HG03571 (cell line): ENCODE data around the gene CPPED1.
"Not testable (repeated sequence)": the region's sequence is repeated elsewhere in the genome, so short reads cannot be mapped to it uniquely, and the experiment has no call there.

Experiments used
- ATAC-seq: cut with Tn5 transposase; IDR thresholded peaks from one replicate; pipeline ENCODE4 v1.9.1; 2021; ENCODE audit not compliant: unreplicated experiment

Gene CPPED1

DNA sequence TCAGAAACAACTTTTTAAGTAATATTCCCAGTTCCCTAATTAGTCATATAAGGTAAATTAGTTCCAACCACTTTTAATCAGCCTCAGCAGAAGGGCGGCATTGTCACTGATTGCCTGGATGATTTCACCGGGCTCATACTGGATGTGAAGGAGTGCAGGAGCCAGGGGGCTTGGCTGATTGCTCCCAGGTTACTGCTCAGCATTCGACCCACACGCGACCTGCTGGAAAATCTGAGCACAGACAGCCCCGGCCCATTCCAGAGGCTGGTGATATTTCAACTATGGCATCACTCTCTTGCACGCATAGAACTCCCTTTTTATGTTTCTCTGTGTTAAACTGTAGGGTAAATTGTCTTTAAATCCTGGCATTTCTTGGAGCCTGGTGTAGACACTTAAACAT lies 34.2 kb downstream of the CPPED1 start:
- no peak for ATAC-seq

DNA sequence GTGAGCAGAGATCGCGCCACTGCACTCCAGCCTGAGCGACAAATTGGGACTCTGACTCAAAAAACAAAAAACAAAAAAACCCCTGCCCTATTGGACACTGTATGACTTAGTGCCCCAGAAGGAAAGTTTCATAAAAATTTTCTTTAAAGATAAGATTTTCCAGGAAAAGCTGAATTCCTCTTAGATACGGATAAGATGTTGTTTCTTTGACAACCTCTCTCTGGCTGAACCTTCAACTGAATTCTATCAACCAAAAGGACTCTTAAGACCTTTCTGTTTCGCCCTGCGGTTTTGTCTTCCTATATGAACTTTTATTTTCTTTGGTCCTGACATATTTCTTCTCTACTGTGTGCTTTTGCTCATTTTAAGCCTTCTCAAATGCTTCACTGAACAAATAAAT lies 35.8 kb downstream of the CPPED1 start:
- ATAC-seq: no peak

DNA sequence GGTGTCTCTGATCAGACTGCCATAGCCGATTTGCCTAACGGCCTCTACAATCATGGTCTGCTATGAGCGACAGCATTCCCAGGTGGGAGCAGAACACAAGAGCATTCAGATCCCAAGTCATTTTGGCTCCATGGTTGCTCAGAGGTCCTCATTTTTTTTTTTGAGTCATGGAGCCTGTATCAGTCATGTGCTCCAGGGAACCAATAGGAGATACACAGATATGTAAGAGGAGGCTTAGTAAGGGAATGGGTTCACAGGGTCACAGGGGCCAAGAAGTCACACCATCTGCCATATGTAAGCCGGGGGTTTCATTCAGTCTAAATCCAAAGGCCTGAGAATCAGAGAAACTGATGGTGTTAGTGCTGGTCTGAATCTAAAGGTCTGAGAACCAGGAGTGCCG lies 36.8 kb downstream of the CPPED1 start:
- no peak for ATAC-seq

DNA sequence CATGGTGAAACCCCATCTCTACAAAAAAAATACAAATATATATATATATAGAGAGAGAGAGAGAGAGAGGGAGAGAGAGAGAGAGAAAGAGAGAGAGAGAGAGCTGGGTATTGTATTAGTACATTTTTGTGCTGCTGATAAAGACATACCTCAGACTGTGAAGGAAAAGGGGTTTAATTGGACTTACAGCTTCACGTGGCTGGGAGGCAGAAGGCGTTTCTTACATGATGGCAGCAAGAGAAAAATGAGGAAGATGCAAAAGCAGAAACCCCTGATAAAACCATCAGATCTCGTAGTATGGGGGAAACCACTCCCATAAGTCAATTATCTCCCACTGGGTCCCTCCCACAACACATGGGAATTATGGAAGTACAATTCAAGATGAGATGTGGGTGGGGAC lies 37.5 kb downstream of the CPPED1 start:
- not testable (repeated sequence) for ATAC-seq

DNA sequence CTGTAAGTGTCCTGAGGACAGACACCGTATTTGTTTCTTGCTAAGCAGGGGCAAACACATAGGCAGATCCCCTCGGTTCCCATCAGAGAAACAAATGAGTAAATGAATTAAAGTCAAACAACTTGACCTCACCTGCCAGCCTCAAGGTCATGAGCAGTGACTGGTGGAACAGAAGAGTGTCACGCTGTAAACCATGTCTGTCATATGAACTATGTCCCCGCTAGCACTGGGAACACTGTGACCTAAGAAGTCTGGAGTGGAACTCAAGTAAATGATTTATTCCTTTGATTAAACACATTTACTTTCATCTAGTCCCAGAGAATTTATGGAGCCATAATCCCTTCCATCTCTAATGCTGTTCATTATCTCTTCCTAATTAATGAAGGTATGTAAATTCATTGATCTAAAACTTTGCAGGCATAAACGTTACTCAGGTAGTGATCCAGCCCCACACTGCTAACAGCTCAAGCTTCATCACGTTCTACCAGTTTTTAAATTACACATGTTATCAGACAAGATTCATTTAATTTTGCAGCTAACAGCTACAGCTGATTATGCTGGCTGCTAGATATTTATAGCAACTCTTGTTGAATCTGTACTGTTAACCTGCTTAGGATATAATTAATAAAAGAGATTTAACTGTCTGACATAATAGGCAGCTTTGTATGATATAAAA lies 38.7 kb downstream of the CPPED1 start:
- ATAC-seq: no peak

DNA sequence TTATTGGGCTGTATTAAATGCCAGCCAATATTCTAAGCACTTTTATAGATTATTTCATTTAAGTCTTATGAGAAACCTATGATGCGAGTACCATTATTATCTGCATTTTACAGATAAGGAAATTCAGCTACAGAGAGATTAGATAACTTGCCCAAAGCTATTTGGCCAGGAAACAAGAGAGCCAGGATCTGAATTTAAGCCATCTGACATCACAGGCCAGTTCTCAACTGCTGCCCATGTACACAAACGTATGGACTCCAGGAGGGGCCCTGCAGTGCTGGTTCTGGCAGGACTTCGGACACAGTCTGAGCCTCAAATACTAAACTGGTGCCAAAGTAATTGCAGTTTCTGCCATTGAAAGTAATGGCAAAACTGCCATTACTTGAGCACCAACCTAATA lies 40.2 kb downstream of the CPPED1 start:
- ATAC-seq: no peak

DNA sequence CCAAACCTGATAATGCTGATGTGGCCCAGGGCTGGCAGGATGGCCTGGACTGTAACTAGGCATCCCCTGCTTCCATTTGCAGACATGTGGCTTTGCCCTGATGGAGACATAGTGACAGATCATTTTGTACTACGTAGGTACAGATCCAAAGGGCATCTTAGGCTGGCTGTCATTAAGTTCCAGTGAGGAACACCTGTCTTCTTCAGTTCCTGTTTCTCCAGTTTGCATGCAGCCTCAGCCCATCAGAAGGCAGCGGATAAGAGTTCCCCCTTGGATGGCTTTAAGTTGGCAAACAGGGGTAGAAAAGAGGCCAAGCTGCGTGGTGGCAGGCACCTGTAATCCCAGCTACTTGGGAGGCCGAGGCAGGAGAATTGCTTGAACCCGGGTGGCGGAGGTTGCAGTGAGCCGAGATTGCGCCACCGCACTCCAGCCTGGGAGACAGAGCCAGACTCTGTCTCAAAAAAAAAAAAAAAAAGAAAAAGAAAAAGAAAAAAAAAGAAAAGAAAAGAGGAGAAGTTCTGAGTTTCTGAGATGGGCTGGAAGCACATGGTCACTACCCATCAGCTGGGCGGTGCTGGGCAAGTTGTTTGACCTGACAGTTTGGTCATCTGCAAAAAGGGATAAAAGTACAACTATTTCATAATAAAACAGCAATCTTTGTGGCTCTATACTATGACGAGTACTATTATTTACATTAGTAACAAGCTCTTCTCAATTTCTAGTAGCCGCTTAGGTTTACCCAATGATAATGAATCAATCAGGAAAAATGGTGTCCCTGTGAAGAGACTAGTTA lies 42.7 kb downstream of the CPPED1 start:
- ATAC-seq: no peak

DNA sequence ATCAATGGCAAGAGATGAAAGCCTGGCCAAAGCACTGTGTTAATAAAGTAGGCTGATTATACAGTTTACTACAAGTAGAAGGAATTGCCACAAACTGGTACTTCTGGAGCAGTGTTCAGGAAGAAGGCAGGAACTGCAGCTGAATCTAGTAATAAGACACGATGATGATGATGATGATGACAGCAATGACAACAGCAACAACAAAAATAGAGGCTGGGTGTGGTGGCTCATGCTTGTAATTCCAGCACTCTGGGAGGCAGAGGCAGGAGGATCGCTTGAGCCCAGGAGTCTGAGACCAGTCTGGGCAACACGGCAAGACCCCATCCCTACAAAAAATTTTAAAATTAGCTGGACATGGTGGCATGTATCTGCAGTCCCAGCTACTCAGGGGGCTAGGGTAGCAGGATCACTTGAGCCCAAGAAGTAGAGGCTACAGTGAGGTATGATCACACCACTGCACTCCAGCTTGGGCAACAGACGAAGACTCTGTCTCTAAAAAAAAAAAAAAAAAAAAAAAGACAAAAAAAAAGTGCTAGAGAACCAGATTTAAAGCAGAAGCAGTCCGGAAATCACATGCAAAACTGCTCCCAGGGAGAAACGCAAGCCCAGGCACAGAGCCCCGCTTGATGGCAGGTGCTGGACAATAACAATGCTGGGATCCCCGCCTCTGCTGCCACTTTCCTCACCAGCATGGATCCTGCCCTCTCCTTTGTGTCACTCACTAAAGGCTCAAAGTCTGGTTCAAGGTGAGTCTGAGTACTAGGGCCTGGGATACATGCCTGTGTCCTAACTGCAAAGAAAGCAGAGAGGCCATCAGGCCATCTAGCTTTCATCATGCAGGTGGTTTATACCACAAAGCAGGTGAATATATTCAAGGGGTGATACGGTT lies 44.8 kb downstream of the CPPED1 start:
- no peak for ATAC-seq

DNA sequence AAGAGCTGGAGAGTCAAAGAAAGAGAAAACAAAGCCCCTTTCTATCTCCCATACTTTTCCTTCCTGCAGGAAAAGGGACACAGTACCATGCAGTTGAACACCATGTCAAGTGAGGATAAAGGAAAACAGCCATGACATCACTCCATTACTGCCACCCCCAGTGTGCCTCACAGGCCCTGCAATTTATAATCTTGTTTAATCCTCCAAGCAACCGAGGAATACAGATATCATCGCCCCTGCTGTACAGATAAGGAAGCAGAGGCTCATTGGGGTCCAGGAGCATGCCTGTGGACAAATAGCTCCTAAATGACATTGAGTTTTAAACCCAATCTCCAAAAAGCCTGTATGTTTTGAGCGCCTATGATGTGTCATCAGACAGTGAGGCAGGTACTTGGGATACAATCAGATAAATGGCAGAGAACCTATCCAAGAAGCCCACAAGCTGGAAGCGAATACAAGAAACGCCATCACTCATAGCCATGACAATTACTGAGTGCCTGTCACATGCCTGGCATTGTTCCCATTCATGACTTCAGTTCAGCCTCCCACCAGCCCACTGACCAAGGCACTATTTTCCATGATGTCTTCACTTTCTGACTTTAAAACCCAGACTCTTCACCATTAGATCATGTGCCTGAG lies 45.5 kb downstream of the CPPED1 start:
- ATAC-seq: no peak

DNA sequence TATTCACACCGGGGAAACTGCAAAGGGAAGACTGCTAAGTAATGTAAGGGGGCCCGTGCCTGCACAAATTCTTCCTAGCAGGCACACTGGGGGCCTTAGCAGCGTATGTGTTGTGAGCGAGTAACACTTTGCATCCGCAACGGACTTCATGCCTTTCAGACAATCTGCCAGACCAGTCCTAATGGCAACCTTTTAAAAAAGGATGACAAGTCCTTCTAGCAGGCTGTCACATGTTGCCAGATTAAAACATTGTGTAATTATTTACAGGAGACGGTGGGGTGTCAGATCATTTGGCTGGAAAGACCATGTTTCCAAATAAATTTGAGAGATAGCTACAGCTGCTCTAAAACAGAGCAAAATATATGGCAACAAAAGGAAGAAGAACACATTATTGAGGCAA lies 46.1 kb downstream of the CPPED1 start:
- ATAC-seq: no peak

DNA sequence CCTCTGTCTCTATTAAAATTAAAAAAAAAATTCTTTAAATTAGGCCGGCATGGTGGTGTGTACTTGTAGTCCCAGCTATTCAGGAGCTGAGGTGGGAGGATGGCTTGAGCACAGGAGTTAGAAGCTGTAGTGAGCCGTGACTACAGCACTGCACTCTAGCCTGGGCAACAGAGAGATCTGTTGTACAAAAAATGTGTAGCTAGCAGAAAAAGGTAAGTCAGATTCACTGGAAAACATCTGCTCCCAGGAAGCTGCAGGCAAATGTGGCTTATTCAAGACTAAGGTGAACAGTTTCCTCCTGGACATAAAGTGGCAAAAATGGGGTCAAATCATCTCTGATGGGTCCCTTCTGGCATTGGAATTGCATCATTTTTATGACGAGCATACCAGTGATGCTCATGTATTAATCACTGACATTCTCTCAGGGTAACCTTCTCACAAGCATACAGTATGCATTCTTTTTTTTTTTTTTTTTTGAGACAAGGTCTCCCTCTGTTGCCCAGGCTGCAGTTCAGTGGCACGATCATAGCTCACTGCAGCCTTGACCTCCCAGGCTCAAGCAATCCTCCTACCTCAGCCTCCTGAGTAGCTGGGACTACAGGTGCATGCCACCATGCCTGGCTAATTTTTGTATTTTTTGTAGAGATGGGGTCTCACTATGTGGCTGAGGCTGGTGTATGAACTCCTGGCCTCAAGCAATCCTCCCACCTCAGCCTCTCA lies 48.7 kb downstream of the CPPED1 start:
- ATAC-seq: no peak

DNA sequence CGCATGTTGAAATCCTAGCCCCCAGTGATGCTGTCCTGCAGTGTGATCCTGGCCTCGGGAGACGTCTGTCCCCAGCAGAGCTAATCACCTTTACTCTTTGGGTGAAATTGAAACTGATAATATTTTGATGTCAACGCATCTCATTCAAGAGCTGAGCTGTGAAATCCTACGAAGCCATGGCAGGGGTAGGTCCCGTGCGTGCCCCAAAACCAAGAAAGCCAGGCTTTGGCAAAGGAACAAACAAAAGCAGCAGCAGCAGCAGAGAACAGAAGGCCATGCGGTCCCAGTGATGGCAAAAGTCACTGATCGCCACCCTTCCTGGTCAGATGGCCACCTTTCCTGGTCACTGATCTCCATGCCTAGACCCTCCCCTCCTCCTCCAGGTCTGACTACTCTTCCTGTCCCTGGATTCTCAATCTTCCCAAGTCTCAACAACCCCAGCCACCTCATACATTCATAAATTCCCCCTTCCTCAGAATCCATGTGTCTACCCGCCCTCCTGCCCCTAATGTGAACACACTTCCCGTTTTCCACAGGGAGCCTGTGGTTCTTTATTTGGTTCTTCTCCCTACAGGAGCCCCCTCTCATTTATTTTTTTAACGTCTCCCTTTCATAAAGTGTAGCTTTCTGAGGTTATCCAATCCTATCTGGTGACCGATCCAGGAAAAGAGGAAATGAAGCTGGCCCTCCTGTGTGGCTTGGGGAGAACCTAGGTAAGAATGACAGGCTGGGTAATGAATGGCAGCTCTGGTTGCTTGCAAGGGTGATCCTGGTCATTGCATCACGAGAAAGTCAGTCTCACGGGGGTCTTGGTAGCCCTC lies 50.3 kb downstream of the CPPED1 start:
- no peak for ATAC-seq

DNA sequence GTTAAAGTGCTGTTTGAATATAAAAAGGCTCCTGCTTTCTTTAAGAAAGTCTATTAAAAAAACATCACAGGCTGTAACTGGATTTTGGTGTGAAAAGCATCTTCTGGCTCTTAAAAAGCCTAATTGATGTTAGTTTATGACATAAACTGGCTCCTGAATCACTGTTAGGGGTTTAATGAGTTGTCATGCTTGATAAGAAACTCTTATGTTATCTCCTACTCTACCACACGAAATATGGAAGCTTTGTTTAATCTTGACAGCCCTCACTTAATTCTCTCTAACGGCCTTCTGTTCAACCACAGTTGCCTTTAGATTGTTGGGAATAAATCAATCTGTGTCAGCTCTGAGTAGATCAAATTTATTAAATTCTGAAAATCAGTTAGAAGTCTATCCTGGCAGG lies 51.5 kb downstream of the CPPED1 start:
- no peak for ATAC-seq

DNA sequence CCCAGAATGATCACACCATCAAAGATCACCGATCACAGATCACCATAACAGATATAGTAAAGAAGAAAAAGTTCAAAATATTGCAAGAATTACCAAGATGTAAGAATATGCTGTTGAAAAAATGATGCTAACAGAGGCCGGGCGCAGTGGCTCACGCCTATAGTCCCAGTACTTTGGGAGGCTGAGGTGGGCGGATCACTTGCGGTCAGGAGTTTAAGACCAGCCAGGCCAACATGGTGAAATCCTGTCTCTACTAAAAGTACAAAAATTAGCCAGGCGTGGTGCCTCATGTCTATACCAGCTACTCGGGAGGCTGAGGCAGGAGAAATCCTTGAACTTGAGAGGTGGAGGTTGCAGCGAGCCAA lies 53.2 kb downstream of the CPPED1 start:
- ATAC-seq: no peak

DNA sequence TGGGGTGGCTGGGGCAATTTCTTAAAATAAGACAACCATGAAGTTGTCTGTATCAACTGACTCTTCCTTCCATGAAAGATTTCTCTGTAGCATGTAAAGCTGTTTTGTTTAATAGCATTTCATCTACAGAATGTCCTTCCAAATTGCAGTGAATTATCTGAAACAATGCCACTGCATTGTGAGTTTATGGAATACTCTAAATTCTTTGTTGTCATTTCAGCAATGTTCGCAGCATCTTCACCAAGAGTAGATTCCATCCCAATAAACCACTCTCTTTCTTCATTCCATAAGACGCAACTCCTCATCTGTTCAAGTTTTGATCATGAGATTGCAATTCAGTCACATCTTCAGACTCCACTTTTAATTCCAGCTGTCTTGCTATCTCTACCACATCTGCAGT lies 54.6 kb downstream of the CPPED1 start:
- no peak for ATAC-seq

DNA sequence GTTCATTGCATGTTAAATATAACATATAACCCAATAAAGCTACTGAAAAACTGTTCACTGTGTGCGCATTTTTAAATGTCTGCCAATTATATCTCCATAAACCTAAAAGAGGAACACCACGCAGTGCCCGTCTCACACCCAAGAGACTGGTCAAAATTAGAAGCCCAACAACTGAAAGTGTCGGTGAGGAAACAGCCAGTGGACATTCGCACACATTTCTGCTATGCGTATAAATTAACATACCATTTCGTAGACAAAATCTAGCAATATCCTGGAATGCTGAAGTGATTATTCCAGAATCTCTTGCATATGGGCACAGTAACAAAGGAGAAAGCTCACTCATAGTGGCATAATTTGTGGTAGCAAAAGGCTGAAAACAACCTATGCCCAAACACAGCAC lies 55.9 kb downstream of the CPPED1 start:
- no peak for ATAC-seq

DNA sequence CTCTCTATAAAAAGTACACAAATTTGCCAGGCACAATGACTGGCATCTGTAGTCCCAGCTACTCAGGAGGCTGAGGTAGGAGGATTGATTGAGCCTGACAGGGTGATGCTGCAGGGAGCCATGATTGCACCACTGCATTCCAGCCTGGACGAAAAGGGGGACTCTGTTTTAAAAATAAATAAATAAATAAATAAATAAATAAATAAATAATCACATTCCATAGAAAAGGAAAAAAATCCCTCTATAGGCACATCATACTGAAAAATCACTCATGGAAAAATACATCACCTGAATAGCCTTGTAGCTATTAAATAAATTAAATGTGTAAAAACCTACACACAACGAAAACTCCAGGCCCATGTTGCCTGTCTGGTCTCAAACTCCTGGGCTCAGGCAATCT lies 56.4 kb downstream of the CPPED1 start:
- no peak for ATAC-seq

DNA sequence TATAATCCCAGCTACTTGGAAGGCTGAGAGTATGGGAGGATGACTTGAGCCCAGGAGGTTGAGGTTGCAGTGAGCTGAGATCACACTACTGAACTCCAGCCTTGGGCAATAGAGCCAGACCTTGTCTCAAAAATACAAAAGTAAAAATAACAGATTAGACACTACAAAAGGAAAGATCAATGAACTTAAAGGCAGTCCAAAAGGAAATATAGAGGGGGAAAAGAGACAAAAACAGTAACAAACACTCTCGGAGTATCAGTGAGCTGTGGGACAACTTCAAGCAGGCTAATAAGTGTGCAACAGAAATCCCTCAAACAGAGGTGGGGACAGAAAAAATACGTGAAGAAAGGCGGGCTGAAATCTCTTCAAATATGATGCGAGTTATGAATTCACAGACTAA lies 58.8 kb downstream of the CPPED1 start:
- no peak for ATAC-seq

DNA sequence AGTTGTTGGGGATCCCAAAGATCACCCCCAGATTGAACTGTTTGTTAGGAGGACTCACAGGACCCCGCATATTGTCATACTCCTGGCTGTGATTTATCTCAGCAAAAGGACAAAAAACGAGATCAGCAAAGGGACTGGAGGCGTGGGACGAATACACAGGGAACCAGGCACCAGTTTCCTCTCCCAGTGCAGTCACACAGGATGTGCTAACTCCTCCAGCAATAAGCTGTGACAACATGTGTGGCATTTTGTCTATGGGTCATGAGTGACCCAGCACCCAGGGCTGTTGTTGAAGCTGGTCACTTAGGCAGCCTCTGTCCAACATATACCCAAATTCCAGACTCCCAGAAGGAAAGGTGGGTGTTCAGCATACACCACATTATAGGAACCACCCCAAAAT lies 60.9 kb downstream of the CPPED1 start:
- ATAC-seq: no peak
